ENCODE measurements around the gene TMEM91. TPM values are rescaled to one million over a fixed set of nuclear protein-coding genes. Genes with fewer than 3 reads are reported as not detected.
"Not testable (repeated sequence)": the region's sequence is repeated elsewhere in the genome, so short reads cannot be mapped to it uniquely, and the experiment has no call there.

TMEM91 gene
- total and polyA plus RNA-seq, 2 of the 13 experiments (the other 11 are each of a cell fraction or from before 2014, with no cell fraction given), result 6.3 to 10.3 TPM

DNA sequence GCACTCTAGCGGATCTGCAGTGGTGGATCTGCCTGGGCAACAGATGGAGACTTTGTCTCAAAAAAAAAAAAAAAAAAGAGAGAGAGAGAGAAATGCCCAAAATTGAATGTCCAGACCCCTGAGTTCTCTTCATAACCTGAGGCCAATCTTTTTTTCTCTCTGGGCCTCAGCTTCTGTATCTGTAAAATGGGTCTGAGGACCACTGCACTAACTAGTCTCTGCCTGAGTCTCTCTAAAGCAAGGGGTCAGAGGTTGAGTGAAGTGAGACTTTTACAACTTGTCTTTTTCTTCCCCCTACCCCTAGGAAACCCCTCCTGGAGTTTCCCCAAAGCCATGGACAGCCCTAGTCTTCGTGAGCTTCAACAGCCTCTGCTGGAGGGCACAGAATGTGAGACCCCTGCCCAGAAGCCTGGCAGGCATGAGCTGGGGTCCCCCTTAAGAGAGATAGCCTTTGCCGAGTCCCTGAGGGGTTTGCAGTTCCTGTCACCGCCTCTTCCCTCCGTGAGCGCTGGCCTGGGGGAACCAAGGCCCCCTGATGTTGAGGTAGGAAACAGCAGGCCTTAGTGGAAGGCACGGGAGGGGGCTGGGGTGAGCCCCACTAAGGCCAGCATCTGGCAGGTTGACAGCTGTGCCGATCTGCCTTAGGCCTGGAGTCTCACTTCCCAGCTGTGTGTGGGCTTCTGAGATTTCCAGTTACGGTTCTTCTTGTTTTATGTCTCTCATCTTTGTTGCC lies 1.8 kb downstream of the TMEM91 start (continued):
- TF ChIP-seq, protein P1, sequence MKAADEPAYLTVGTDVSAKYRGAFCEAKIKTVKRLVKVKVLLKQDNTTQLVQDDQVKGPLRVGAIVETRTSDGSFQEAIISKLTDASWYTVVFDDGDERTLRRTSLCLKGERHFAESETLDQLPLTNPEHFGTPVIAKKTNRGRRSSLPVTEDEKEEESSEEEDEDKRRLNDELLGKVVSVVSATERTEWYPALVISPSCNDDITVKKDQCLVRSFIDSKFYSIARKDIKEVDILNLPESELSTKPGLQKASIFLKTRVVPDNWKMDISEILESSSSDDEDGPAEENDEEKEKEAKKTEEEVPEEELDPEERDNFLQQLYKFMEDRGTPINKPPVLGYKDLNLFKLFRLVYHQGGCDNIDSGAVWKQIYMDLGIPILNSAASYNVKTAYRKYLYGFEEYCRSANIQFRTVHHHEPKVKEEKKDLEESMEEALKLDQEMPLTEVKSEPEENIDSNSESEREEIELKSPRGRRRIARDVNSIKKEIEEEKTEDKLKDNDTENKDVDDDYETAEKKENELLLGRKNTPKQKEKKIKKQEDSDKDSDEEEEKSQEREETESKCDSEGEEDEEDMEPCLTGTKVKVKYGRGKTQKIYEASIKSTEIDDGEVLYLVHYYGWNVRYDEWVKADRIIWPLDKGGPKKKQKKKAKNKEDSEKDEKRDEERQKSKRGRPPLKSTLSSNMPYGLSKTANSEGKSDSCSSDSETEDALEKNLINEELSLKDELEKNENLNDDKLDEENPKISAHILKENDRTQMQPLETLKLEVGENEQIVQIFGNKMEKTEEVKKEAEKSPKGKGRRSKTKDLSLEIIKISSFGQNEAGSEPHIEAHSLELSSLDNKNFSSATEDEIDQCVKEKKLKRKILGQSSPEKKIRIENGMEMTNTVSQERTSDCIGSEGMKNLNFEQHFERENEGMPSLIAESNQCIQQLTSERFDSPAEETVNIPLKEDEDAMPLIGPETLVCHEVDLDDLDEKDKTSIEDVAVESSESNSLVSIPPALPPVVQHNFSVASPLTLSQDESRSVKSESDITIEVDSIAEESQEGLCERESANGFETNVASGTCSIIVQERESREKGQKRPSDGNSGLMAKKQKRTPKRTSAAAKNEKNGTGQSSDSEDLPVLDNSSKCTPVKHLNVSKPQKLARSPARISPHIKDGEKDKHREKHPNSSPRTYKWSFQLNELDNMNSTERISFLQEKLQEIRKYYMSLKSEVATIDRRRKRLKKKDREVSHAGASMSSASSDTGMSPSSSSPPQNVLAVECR (CRISPR knock-in tag; IDR thresholded peaks at IDR 0.05; ENCODE audit: borderline replicate concordance), result 0 out of 2 replicates have a peak, but pooled peaks have one; percentile 11
- TF ChIP-seq, protein P2, sequence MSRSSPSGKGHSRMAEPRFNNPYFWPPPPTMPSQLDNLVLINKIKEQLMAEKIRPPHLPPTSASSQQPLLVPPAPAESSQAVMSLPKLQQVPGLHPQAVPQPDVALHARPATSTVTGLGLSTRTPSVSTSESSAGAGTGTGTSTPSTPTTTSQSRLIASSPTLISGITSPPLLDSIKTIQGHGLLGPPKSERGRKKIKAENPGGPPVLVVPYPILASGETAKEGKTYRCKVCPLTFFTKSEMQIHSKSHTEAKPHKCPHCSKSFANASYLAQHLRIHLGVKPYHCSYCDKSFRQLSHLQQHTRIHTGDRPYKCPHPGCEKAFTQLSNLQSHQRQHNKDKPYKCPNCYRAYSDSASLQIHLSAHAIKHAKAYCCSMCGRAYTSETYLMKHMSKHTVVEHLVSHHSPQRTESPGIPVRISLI (CRISPR knock-in tag; IDR thresholded peaks at IDR 0.05; ENCODE audit: borderline replicate concordance), result no peak
- TF ChIP-seq XRCC5 (optimal IDR thresholded peaks at IDR 0.05; ENCODE audit: low read length) (peak; percentile 61), ZFX (CRISPR knock-in tag; IDR thresholded peaks at IDR 0.05; ENCODE audit: low read depth) (peak; percentile 17; the same call in 1 of the 2 replicates), ZNF879 (CRISPR knock-in tag; IDR thresholded peaks at IDR 0.05) (no peak), FOXJ3 (CRISPR knock-in tag; IDR thresholded peaks at IDR 0.05; ENCODE audit: borderline replicate concordance) (no peak)
- TF ChIP-seq, protein P3, sequence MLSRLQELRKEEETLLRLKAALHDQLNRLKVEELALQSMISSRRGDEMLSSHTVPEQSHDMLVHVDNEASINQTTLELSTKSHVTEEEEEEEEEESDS (CRISPR knock-in tag; IDR thresholded peaks at IDR 0.05; ENCODE audit: borderline replicate concordance), result no peak
- TF ChIP-seq, protein P4, sequence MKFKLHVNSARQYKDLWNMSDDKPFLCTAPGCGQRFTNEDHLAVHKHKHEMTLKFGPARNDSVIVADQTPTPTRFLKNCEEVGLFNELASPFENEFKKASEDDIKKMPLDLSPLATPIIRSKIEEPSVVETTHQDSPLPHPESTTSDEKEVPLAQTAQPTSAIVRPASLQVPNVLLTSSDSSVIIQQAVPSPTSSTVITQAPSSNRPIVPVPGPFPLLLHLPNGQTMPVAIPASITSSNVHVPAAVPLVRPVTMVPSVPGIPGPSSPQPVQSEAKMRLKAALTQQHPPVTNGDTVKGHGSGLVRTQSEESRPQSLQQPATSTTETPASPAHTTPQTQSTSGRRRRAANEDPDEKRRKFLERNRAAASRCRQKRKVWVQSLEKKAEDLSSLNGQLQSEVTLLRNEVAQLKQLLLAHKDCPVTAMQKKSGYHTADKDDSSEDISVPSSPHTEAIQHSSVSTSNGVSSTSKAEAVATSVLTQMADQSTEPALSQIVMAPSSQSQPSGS (CRISPR knock-in tag; IDR thresholded peaks at IDR 0.05), result no peak

DNA sequence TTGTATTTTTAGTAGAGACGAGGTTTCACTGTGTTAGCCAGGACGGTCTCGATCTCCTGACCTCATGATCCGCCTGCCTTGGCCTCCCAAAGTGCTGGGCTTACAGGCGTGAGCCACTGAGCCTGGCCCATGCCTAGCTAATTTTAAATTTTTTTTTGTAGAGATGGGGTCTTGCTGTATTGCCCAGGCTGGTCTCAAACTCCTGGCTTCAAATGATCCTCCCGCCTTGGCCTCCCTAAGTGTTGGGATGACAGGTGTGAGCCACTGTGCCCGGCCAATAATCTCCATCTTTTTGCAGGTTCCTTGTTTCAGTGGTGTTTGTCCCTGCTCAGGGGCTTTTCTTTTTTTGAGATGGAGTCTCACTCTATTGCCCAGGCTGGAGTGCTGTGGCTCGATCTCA lies 5.2 kb downstream of the TMEM91 start:
- ATAC-seq; H3K9me3 ChIP-seq (ENCODE audit: low read length); H3K9ac ChIP-seq (ENCODE audit: insufficient read depth, low read depth, low read length); CTCF ChIA-PET (ENCODE audit: low intra/inter-chr PET ratio, low total read pairs); H3K79me2 ChIP-seq (ENCODE audit: insufficient read depth, low read length); intact Hi-C loops (cut with micrococcal nuclease; ENCODE audit: unreplicated experiment); H4K20me1 ChIP-seq (ENCODE audit: insufficient read depth, low read length); POLR2A ChIA-PET; H3K4me3 ChIP-seq (replicated peaks in 1 of 3; ENCODE audit: insufficient read depth in 1 of 3, low read depth in 2 of 3, low read length in 3 of 3); DNase-seq (ENCODE audit: low spot score); H3K27ac ChIP-seq (ENCODE audit: extremely low read length, insufficient read depth, low read length); in situ Hi-C loops (cut with HindIII; ENCODE audit: extremely low pct_ligation_motif_present, low pct_unique_long_range_greater_than_20kb); H3K36me3 ChIP-seq (replicated peaks in 1 of 2; ENCODE audit: control insufficient read depth in 1 of 2, insufficient read depth in 2 of 2, low read length in 2 of 2); H3K4me2 ChIP-seq (ENCODE audit: low read depth, low read length); H2AFZ ChIP-seq (ENCODE audit: low read length); BruUV-seq (replicated peaks); H3K27me3 ChIP-seq (ENCODE audit: control insufficient read depth in 1 of 2, insufficient read depth in 2 of 2, low read length in 2 of 2); FAIRE-seq: not testable (repeated sequence)
- H3K4me1 ChIP-seq (ENCODE audit: insufficient read depth, low read length), result peaks cover 21% of the 10 kb centered on the region
- WGBS (ENCODE audit: low lambda C conversion rate), result 96% methylated on average over 8 of the region's 8 CpGs

All from HepG2 (cell line).